Neural progenitor cell (in vitro differentiated cells): ENCODE data around the gene BBS9.

ENCODE experiments used
- EZH2phosphoT487 ChIP-seq: fragments of 200-600 bp; sonication (generic); IDR thresholded peaks from 2 replicates; pipeline ENCODE4 v1.6.1; 2017; ENCODE audit warnings: antibody characterized with exemption
- TF ChIP-seq, protein P1 (sequence below): fragments of 200-600 bp; sonication (generic); IDR thresholded peaks from 2 replicates; pipeline ENCODE4 v1.5.1; 2017; ENCODE audit warnings: antibody characterized with exemption, mild to moderate bottlenecking

- TF ChIP-seq, protein P1, sequence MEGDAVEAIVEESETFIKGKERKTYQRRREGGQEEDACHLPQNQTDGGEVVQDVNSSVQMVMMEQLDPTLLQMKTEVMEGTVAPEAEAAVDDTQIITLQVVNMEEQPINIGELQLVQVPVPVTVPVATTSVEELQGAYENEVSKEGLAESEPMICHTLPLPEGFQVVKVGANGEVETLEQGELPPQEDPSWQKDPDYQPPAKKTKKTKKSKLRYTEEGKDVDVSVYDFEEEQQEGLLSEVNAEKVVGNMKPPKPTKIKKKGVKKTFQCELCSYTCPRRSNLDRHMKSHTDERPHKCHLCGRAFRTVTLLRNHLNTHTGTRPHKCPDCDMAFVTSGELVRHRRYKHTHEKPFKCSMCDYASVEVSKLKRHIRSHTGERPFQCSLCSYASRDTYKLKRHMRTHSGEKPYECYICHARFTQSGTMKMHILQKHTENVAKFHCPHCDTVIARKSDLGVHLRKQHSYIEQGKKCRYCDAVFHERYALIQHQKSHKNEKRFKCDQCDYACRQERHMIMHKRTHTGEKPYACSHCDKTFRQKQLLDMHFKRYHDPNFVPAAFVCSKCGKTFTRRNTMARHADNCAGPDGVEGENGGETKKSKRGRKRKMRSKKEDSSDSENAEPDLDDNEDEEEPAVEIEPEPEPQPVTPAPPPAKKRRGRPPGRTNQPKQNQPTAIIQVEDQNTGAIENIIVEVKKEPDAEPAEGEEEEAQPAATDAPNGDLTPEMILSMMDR = no peak
- no peak for TF ChIP-seq EZH2phosphoT487
Measured at GRCh38 chr7:33651998-33652515, 522.7 kb downstream of the BBS9 start.
